ENCODE data around the gene NMRK1. TPM values are rescaled to one million over a fixed set of nuclear protein-coding genes. Genes with fewer than 3 reads are reported as not detected.

The NMRK1 gene
- total RNA-seq, 1 experiment from 2014 or later, result 0.67 TPM

DNA sequence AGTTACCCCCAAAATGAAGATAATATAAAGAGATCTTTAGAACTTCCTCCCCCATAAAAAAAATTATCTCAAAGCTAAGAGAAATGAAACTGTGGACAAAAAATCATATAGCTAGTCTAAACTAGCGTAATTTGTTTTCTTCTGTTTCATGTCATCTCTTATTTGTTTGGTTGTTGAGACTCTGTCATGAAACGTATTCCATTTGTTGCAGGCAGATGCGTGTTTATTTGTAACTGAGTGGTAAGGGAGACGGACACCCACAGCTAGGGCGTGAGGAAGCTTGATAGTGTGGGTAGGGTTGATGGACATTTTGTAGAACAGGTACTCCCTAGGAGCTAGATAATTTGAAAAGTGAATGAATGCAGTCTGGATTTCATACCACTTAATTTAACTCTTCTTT, 42.2 kb upstream of the NMRK1 start:
- no peak overlapping the region for H3K4me3 ChIP-seq (ENCODE audit: low read depth, low read length, poor library complexity, severe bottlenecking)
- no peaks in the 10 kb centered on the region for H3K9me3 ChIP-seq (ENCODE audit: low read depth, low read length, poor library complexity, severe bottlenecking)
- H3K36me3 ChIP-seq (ENCODE audit: insufficient read depth, low read length, poor library complexity, severe bottlenecking), result no peaks in the 10 kb centered on the region
- intact Hi-C loops (cut with micrococcal nuclease; ENCODE audit: unreplicated experiment), result no loop called here
- H3K27me3 ChIP-seq (replicated peaks; ENCODE audit: insufficient read depth, low read depth, low read length, poor library complexity), result no peaks in the 10 kb centered on the region
- TF ChIP-seq, protein P1, sequence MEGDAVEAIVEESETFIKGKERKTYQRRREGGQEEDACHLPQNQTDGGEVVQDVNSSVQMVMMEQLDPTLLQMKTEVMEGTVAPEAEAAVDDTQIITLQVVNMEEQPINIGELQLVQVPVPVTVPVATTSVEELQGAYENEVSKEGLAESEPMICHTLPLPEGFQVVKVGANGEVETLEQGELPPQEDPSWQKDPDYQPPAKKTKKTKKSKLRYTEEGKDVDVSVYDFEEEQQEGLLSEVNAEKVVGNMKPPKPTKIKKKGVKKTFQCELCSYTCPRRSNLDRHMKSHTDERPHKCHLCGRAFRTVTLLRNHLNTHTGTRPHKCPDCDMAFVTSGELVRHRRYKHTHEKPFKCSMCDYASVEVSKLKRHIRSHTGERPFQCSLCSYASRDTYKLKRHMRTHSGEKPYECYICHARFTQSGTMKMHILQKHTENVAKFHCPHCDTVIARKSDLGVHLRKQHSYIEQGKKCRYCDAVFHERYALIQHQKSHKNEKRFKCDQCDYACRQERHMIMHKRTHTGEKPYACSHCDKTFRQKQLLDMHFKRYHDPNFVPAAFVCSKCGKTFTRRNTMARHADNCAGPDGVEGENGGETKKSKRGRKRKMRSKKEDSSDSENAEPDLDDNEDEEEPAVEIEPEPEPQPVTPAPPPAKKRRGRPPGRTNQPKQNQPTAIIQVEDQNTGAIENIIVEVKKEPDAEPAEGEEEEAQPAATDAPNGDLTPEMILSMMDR (conservative IDR thresholded peaks at IDR 0.05; ENCODE audit: low read depth, low read length), result no peak
- no peak for TF ChIP-seq EZH2 (IDR thresholded peaks at IDR 0.05; ENCODE audit: borderline replicate concordance, low read depth, low read length, poor library complexity, severe bottlenecking)
- CTCF ChIA-PET, result no interaction called here
- no peak for DNase-seq (ENCODE audit: low spot score)
- H3K4me1 ChIP-seq (ENCODE audit: insufficient read depth, low read length, poor library complexity, severe bottlenecking), result no peaks in the 10 kb centered on the region
- BruUV-seq (replicated peaks), result no TSS peak
- POLR2A ChIA-PET (ENCODE audit: low non-redundant PET), result no interaction called here
- H3K27ac ChIP-seq (ENCODE audit: low read depth, low read length, poor library complexity, severe bottlenecking), result no peak overlapping the region

DNA sequence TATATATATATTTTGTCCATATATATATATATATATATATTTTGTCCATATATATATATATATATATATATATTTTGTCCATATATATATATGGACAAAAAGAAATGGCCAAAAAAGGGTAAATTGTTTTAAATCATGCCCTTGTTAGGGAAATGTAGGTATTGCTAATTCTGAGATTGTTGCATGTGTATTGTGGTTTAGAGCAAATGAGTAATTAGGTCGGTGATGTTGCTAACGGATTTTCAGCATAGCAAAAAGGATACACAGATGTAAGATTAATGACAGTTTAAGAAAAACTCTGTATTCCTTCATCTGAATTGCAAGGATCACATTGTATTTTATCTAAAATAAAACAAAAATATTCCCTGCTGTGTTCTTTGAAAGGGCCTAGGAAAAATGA, 40.6 kb upstream of the NMRK1 start:
- H3K4me1 ChIP-seq (ENCODE audit: insufficient read depth, low read length, poor library complexity, severe bottlenecking), result no peaks in the 10 kb centered on the region
- no peaks in the 10 kb centered on the region for H3K27me3 ChIP-seq (replicated peaks; ENCODE audit: insufficient read depth, low read depth, low read length, poor library complexity)
- intact Hi-C loops (cut with micrococcal nuclease; ENCODE audit: unreplicated experiment), result no loop called here
- POLR2A ChIA-PET (ENCODE audit: low non-redundant PET), result no interaction called here
- H3K4me3 ChIP-seq (ENCODE audit: low read depth, low read length, poor library complexity, severe bottlenecking), result no peak overlapping the region
- H3K27ac ChIP-seq (ENCODE audit: low read depth, low read length, poor library complexity, severe bottlenecking), result no peak overlapping the region
- no peak for TF ChIP-seq EZH2 (IDR thresholded peaks at IDR 0.05; ENCODE audit: borderline replicate concordance, low read depth, low read length, poor library complexity, severe bottlenecking)
- TF ChIP-seq, protein P1 (conservative IDR thresholded peaks at IDR 0.05; ENCODE audit: low read depth, low read length), result no peak
- H3K36me3 ChIP-seq (ENCODE audit: insufficient read depth, low read length, poor library complexity, severe bottlenecking), result no peaks in the 10 kb centered on the region
- CTCF ChIA-PET, result no interaction called here
- no peaks in the 10 kb centered on the region for H3K9me3 ChIP-seq (ENCODE audit: low read depth, low read length, poor library complexity, severe bottlenecking)
- BruUV-seq (replicated peaks), result no TSS peak
- no peak for DNase-seq (ENCODE audit: low spot score)

DNA sequence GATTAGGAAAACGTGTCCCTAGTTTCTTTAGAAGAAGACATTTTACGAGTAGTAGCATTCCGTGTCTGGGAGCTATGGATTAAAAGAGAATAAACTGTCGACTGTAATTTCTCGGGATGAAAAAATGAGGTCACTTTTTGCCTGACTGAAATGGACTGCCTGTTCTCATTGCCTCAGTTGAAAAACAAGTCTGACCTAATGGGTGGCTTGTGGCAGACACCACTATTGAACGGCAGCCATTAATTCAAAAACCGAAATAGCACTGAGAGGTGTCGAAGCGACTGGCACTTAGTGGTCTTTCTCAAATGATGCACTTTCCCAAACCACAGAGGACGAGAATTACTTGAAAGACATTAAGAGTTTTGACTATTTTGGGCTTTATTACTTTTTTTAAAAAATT, 35.7 kb upstream of the NMRK1 start:
- BruUV-seq (replicated peaks), result no TSS peak
- H3K4me3 ChIP-seq (ENCODE audit: low read depth, low read length, poor library complexity, severe bottlenecking), result no peak overlapping the region
- no peaks in the 10 kb centered on the region for H3K27me3 ChIP-seq (replicated peaks; ENCODE audit: insufficient read depth, low read depth, low read length, poor library complexity)
- H3K4me1 ChIP-seq (ENCODE audit: insufficient read depth, low read length, poor library complexity, severe bottlenecking), result no peaks in the 10 kb centered on the region
- ChIA-PET CTCF (no interaction called here), POLR2A (ENCODE audit: low non-redundant PET) (no interaction called here)
- no peaks in the 10 kb centered on the region for H3K36me3 ChIP-seq (ENCODE audit: insufficient read depth, low read length, poor library complexity, severe bottlenecking)
- no peak overlapping the region for H3K27ac ChIP-seq (ENCODE audit: low read depth, low read length, poor library complexity, severe bottlenecking)
- H3K9me3 ChIP-seq (ENCODE audit: low read depth, low read length, poor library complexity, severe bottlenecking), result no peaks in the 10 kb centered on the region
- no peak for TF ChIP-seq EZH2 (IDR thresholded peaks at IDR 0.05; ENCODE audit: borderline replicate concordance, low read depth, low read length, poor library complexity, severe bottlenecking)
- TF ChIP-seq, protein P1 (conservative IDR thresholded peaks at IDR 0.05; ENCODE audit: low read depth, low read length), result no peak
- no peak for DNase-seq (ENCODE audit: low spot score)
- intact Hi-C loops (cut with micrococcal nuclease; ENCODE audit: unreplicated experiment), result no loop called here

Measured in A673 (cell line).